B cell (primary cell): Measurements from ENCODE around the gene TOR1A. TPM values are rescaled to one million over a fixed set of nuclear protein-coding genes. Genes with fewer than 3 reads are reported as not detected.

Experiments
- ATAC-seq: fragments of 200-7000 bp; cut with Tn5 transposase; one replicate; pipeline ENCODE4 v1.10.0; 2021; ENCODE audit warnings: low read depth, mild to moderate bottlenecking, moderate number of reproducible peaks, moderate library complexity
- CTCF ChIA-PET: fragments of 350-600 bp; sonication (Branson Sonifier 250); formaldehyde crosslinking; loops from one replicate; lab custom pipeline; 2021; ENCODE audit warnings: antibody characterized with exemption, inconsistent platforms; lab: Charles Lee
- POLR2A ChIA-PET: fragments of 350-600 bp; sonication (Branson Sonifier 250); formaldehyde crosslinking; loops from one replicate; lab custom pipeline; 2021; ENCODE audit warnings: antibody characterized with exemption; lab: Charles Lee
- DNase-seq: peaks from one replicate; pipeline ENCODE4 v3.0.0; 2013
- H2AFZ ChIP-seq: 2 replicates; pipeline ENCODE4 v1.6.1; 2012; ENCODE audit warnings: mild to moderate bottlenecking, low read depth, low read length; ENCODE audit not compliant: insufficient read depth, poor library complexity, severe bottlenecking
- H3K27ac ChIP-seq, 2 donors: 1 replicate in 1 of 2; 2 replicates in 1 of 2; pipeline ENCODE4 v1.5.1; 2012 to 2013; ENCODE audit warnings: low read length in 2 of 2, mild to moderate bottlenecking in 2 of 2, moderate library complexity in 1 of 2
- H3K27me3 ChIP-seq, 4 experiments: fragments of 200-600 bp in 1 of 4; sonication (generic) in 1 of 4; replicated peaks in 1 of 4; 1 replicate in 2 of 4; 2 replicates in 2 of 4; pipeline versions ENCODE4 v1.6.1 to v1.7.0; 2013 to 2016; ENCODE audit warnings: low read length in 3 of 4, mild to moderate bottlenecking in 2 of 4, mixed read lengths in 1 of 4, moderate library complexity in 1 of 4; ENCODE audit not compliant: insufficient read depth in 4 of 4, control insufficient read depth in 3 of 4; ENCODE audit errors: control extremely low read depth in 1 of 4
- H3K36me3 ChIP-seq, 2 experiments: replicated peaks in 1 of 2; 1 replicate in 1 of 2; 2 replicates in 1 of 2; pipeline versions ENCODE4 v1.6.1 to v1.7.1; 2013; ENCODE audit warnings: low read length in 1 of 2; ENCODE audit not compliant: insufficient read depth in 2 of 2, control insufficient read depth in 1 of 2; ENCODE audit errors: control extremely low read depth in 1 of 2, extremely low read depth in 1 of 2
- H3K4me1 ChIP-seq, 2 donors: fragments of 200-600 bp in 1 of 2; sonication (generic) in 1 of 2; 1 replicate in 1 of 2; 2 replicates in 1 of 2; pipeline versions ENCODE4 v1.5.1 to v1.6.1; 2013 to 2017; ENCODE audit warnings: low read length in 2 of 2; ENCODE audit not compliant: control insufficient read depth in 2 of 2, insufficient read depth in 2 of 2
- H3K4me2 ChIP-seq: replicated peaks from 2 replicates; pipeline ENCODE3; 2012; ENCODE audit warnings: mild to moderate bottlenecking, low read depth, low read length; ENCODE audit not compliant: poor library complexity, severe bottlenecking
- H3K4me3 ChIP-seq, 5 experiments: fragments of 200-600 bp in 1 of 5; sonication (generic) in 1 of 5; 1 replicate in 3 of 5; 2 replicates in 2 of 5; pipeline versions ENCODE4 v1.5.1 to v1.7.0; 2011 to 2016; ENCODE audit warnings: low read length in 4 of 5, mild to moderate bottlenecking in 4 of 5, low read depth in 2 of 5, control low read depth in 1 of 5, moderate library complexity in 1 of 5; ENCODE audit not compliant: insufficient read depth in 1 of 5; ENCODE audit errors: control extremely low read depth in 1 of 5, extremely low read depth in 1 of 5
- H3K79me2 ChIP-seq: fragments of 200-600 bp; sonication (generic); one replicate; pipeline ENCODE4 v1.6.0; 2016; ENCODE audit warnings: low read length; ENCODE audit not compliant: control insufficient read depth, insufficient read depth
- H3K9ac ChIP-seq: fragments of 200-600 bp; sonication (generic); 2 replicates; pipeline ENCODE4 v1.6.1; 2017; ENCODE audit warnings: mild to moderate bottlenecking, low read length, moderate library complexity
- H3K9me3 ChIP-seq, 3 donors: one replicate each; pipeline versions ENCODE4 v1.6.1 to v1.7.1; 2013; ENCODE audit warnings: low read length in 2 of 3; ENCODE audit not compliant: control insufficient read depth in 2 of 3, insufficient read depth in 1 of 3; ENCODE audit errors: control extremely low read depth in 1 of 3
- H4K20me1 ChIP-seq: 2 replicates; pipeline ENCODE4 v1.6.0; 2012; ENCODE audit warnings: mild to moderate bottlenecking, low read length; ENCODE audit not compliant: insufficient read depth, control insufficient read depth, poor library complexity, severe bottlenecking
- H3K27ac Mint-ChIP-seq: one replicate; pipeline ENCODE4 v1.8.0; 2021; ENCODE audit warnings: mixed read lengths
- H3K27me3 Mint-ChIP-seq: one replicate; pipeline ENCODE4 v1.8.0; 2021; ENCODE audit warnings: mixed read lengths
- H3K4me1 Mint-ChIP-seq: one replicate; pipeline ENCODE4 v1.8.0; 2021; ENCODE audit warnings: mixed read lengths
- H3K4me3 Mint-ChIP-seq: one replicate; pipeline ENCODE4 v1.8.0; 2021; ENCODE audit warnings: mixed read lengths
- H3K9me3 Mint-ChIP-seq: one replicate; pipeline ENCODE4 v1.8.0; 2022; ENCODE audit warnings: mixed read lengths; ENCODE audit not compliant: insufficient read depth
- EZH2 ChIP-seq: IDR thresholded peaks from 2 replicates; pipeline ENCODE4 v1.6.1; 2012; ENCODE audit warnings: borderline replicate concordance, low read depth, mild to moderate bottlenecking, moderate library complexity, low read length; ENCODE audit not compliant: insufficient read depth, poor library complexity, severe bottlenecking
- WGBS: methylation state at CpG from one replicate; pipeline ENCODE4 v1.1.5; 2013; ENCODE audit warnings: missing lambda C conversion rate; ENCODE audit not compliant: insufficient coverage; 5-methylcytosine and 5-hydroxymethylcytosine counted together
- intact Hi-C: fragments of 100-400 bp; cut with micrococcal nuclease; formaldehyde crosslinking; loops from one replicate; pipeline ENCODE4 v1.10.0; 2022
- polyA plus RNA-seq: library from polyadenylated mRNA; depleted of rRNA; stranded (reverse); fragments of >200 nt; gene quantifications from 2 replicates; pipeline ENCODE4 v1.2.3, GENCODE V29; 2012
- total RNA-seq, 2 donors: library from RNA; stranded (reverse); fragments of 120-200 nt in 1 of 2; gene quantifications; 1 replicate in 1 of 2; 2 replicates in 1 of 2; pipeline versions ENCODE4 v1.2.3 to v1.2.4, GENCODE V29; 2013 to 2022
- TF ChIP-seq, protein P1 (sequence below): fragments of 200-600 bp; IDR thresholded peaks from one replicate; pipeline ENCODE4 v1.8.0; 2022; ENCODE audit warnings: antibody characterized with exemption, mild to moderate bottlenecking

TOR1A gene
- total and polyA plus RNA-seq, 2 donors (not counting 1 experiment from before 2014, with no cell fraction given) = 28.6 to 30.3 TPM

DNA sequence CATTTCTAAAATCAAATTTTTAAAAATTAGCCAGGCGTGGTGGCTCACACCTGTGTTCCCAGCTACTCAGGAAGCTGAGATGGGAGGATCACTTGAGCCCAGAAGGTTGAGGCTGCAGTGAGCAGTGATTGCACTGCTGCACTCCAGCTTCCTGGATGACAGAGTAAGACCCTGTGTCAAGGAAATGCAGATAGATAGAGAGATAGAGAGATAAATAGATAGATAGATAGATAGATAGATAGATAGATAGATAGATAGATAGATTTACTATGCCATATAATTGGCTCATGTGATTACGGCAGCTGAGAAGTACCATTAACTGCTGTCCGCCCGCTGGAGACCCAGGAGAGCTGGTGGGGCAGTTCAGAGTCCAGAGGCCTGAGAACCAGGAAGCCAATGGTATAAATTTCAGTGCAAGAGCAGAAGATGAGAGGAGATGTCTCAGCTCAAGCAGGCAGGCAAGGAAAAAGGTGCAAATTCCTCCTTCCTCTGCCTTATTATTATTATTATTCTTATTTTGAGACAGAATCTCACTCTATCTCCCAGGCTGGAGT is 58.1 kb downstream of the TOR1A start:
- no peaks in the 10 kb centered on the region for H3K4me1 Mint-ChIP-seq
- H3K9me3 ChIP-seq = no peaks in the 10 kb centered on the region
- H3K27me3 ChIP-seq = no peaks in the 10 kb centered on the region
- no peak overlapping the region for H3K9ac ChIP-seq
- no peak for TF ChIP-seq EZH2
- TF ChIP-seq, protein P1, sequence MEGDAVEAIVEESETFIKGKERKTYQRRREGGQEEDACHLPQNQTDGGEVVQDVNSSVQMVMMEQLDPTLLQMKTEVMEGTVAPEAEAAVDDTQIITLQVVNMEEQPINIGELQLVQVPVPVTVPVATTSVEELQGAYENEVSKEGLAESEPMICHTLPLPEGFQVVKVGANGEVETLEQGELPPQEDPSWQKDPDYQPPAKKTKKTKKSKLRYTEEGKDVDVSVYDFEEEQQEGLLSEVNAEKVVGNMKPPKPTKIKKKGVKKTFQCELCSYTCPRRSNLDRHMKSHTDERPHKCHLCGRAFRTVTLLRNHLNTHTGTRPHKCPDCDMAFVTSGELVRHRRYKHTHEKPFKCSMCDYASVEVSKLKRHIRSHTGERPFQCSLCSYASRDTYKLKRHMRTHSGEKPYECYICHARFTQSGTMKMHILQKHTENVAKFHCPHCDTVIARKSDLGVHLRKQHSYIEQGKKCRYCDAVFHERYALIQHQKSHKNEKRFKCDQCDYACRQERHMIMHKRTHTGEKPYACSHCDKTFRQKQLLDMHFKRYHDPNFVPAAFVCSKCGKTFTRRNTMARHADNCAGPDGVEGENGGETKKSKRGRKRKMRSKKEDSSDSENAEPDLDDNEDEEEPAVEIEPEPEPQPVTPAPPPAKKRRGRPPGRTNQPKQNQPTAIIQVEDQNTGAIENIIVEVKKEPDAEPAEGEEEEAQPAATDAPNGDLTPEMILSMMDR = no peak
- no peak overlapping the region for H3K4me3 ChIP-seq
- H3K27ac ChIP-seq = no peak overlapping the region
- ATAC-seq = no peak
- no peak for DNase-seq
- H3K27ac Mint-ChIP-seq = no peak overlapping the region
- no peak overlapping the region for H2AFZ ChIP-seq
- no peaks in the 10 kb centered on the region for H4K20me1 ChIP-seq
- 96% methylated on average over 4 of the region's 4 CpGs for WGBS
- no peak overlapping the region for H3K4me2 ChIP-seq
- POLR2A ChIA-PET = no interaction called here
- H3K27me3 Mint-ChIP-seq = peaks cover 10% of the 10 kb centered on the region
- H3K4me3 Mint-ChIP-seq = no peak overlapping the region
- no peaks in the 10 kb centered on the region for H3K4me1 ChIP-seq
- H3K79me2 ChIP-seq = no peaks in the 10 kb centered on the region
- no peaks in the 10 kb centered on the region for H3K36me3 ChIP-seq
- CTCF ChIA-PET = no interaction called here
- H3K9me3 Mint-ChIP-seq = no peaks in the 10 kb centered on the region
- intact Hi-C loops = no loop called here

DNA sequence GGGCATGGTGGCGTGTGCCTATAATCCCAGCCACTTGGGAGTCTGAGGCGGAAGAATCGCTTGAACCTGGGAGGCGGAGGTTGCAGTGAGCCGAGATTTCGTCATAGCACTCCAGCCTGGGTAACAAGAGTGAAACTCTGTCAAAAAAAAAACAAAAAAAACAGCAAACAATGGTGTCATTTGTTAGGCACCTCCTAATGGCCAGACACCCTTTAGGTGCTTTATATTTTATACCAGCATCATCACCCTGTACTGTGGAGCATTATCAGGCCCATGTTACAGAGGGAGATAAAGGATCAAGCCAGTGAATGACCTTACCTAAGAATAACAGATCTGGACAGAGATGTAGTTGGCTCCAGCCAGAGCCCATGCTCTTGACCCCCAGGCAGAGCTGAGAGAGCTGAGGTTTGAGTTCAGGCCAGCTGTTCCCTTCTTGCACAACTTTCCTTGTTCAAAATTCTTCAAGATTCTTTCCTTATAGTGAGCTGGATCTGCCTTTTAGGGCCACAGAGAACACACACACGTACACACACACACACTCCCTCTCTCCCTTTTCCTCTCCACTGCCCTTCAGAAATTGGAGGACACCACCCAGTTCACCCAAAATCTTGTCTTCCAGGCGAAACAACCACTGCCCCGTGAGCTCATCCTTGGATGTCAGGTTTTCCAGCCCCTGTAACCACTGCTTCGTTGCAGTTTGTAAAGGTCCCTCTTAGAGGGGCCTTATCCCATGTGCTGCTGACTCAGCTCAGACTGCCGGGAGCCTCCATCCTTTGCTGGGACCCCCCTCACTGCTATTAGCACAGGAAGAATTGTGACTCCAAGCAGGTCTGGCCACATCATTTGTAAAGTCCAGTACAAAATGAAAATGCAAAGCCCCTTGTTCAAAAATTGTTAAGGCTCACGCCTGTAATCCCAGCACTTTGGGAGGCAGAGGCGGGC is 60.7 kb downstream of the TOR1A start:
- Histone ChIP-seq H3K36me3 (no peaks in the 10 kb centered on the region), H3K4me2 (no peak overlapping the region), H3K9ac (no peak overlapping the region), H4K20me1 (no peaks in the 10 kb centered on the region), H3K4me1 (no peaks in the 10 kb centered on the region), H3K9me3 (no peaks in the 10 kb centered on the region), H3K4me3 (no peak overlapping the region), H3K79me2 (no peaks in the 10 kb centered on the region), H3K27ac (no peak overlapping the region), H3K27me3 (no peaks in the 10 kb centered on the region), H2AFZ (no peak overlapping the region)
- intact Hi-C loops = no loop called here
- TF ChIP-seq EZH2 = no peak
- TF ChIP-seq, protein P1 = no peak
- Mint-ChIP-seq H3K9me3 (no peaks in the 10 kb centered on the region), H3K27me3 (peaks cover 14% of the 10 kb centered on the region), H3K4me3 (no peak overlapping the region), H3K27ac (no peak overlapping the region), H3K4me1 (peaks cover under 1% of the 10 kb centered on the region)
- DNase-seq (no peak), ATAC-seq (no peak)
- CTCF ChIA-PET = no interaction called here
- POLR2A ChIA-PET = no interaction called here
- WGBS = 92% methylated on average over 12 of the region's 13 CpGs
